Measurements from ENCODE around the gene TC2N.

Gene TC2N

DNA sequence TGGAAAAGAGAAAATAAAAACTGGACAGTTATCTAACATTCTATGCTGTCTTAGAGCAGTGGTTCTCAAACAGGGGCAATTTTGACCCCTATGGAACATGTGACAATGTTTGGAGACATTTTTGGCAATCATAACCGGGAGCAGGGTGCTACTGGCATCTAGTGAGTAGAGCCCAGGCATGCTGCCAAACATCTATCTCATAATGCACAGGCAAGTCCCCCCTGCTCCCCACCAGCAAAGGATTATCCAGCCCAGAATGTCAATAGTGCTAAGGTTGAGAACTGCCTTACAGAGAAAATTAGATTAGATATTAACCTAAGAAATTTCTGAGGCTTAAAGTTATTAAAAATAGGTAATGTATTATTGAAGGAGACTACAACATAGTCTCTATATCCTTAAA, 112.5 kb downstream of the TC2N start:
- TF ChIP-seq, protein P1, sequence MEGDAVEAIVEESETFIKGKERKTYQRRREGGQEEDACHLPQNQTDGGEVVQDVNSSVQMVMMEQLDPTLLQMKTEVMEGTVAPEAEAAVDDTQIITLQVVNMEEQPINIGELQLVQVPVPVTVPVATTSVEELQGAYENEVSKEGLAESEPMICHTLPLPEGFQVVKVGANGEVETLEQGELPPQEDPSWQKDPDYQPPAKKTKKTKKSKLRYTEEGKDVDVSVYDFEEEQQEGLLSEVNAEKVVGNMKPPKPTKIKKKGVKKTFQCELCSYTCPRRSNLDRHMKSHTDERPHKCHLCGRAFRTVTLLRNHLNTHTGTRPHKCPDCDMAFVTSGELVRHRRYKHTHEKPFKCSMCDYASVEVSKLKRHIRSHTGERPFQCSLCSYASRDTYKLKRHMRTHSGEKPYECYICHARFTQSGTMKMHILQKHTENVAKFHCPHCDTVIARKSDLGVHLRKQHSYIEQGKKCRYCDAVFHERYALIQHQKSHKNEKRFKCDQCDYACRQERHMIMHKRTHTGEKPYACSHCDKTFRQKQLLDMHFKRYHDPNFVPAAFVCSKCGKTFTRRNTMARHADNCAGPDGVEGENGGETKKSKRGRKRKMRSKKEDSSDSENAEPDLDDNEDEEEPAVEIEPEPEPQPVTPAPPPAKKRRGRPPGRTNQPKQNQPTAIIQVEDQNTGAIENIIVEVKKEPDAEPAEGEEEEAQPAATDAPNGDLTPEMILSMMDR (IDR thresholded peaks at IDR 0.05), result no peak

DNA sequence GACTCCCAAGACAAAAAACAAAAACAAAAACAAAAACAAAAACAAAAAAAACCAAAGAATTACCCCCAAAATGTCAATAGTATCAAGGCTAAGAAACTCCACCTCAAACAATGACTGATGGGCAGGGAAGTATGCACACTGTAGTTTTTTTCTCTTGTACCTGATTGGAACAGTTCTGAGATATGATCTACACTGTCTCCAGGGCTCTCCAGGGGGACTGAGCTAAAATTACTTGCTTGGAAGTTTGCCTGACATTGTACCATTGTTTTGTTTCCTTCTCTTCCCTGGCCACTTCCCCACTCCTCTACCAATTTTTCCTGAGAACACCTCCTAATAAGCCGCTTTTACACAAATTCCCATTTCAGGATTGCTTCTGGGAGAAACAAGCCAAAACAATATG, 113.2 kb downstream of the TC2N start:
- TF ChIP-seq, protein P1 (IDR thresholded peaks at IDR 0.05), result no peak

DNA sequence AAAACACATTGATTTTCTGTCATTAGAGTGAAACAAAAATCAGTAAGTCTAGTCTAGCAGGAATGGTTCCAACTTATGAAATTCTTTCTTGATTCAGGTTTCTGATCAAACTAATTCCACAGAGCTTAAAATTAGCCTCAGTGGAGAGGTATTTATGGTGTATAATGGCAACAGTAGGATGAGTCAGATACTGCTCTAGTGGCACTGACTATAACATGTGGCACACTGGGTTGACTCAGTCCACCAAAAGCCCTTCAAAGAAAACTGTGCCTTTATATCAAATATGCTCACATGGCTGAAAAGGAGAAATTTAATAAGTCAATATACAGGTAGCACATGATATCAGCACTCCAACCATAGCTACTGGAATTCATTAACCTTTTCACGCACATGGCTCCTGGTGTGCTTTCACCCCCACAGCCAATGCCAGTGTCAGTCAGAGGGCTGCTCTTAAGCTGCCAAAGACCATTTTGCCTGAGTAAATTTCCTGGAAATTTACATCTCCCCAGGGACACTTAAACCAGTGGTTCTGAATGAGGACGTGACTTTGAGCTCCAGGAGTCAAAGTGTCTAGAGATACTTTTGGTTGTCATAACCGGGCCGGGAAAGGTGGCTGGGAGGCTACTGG, 113.7 kb downstream of the TC2N start:
- TF ChIP-seq, protein P1 (IDR thresholded peaks at IDR 0.05), result no peak

DNA sequence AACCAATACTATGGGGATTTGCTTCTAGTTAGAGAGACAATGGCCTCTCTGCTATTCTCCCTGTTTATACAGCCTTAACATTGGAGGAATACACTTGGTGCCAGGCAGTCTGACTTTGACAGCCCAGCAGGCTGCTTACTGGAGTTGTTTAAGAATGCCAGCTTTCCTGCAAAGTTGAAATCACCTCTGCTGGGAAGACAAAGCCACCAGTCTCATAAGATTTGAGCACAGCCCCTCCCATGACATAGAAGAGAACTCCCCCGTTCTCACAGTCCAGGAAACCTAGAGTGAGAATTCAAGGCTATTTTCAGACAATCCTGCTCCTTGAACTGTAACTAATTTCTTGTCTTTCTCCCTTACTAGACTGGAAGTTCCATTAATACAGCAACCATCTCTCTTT, 114.4 kb downstream of the TC2N start:
- TF ChIP-seq, protein P1 (IDR thresholded peaks at IDR 0.05), result no peak

DNA sequence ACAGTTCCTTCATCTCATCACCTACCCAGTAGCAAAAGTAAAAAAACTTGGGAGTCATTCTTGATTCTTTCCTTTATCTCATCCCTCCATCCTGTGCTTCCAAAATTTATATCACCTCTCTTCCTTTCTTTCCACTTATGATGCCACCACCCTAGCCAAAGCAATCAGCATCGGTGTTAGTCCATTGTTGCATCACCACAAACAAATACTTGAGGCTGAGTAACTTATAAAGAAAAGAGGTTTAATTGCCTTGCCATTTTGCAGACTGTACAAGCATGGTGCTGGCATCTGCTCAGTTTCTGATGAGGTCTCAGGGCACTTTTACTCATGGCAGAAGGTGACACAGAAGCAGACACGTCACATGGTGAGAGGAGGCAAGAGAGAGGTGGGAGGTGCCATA, 115.6 kb downstream of the TC2N start:
- TF ChIP-seq, protein P1 (IDR thresholded peaks at IDR 0.05), result no peak

DNA sequence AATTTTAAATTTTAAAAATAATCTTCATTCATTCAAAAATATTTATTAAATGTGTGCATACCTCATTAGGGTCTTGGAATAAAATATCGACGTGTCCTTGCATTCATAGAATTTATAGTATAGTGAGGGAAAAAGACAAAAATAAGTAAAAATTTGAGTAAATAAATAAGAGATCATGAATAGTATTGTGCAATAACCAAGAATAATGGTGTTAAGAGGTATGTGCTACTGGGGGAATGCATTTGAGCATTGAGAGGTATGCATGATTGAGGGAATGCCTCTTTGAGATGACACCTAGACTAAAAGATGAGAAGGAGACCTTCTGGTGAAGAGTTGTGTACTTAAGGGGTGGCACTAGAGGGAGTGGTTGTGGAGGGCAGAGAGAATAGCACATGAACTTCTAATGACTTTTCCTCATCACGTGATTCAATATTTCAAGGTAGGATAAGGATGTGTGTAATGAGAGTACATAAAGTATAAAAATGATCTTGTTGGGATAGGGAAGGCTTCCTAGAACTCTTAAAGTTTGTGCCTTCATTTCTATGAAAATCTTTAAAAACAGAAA, 116.6 kb downstream of the TC2N start:
- TF ChIP-seq, protein P1 (IDR thresholded peaks at IDR 0.05), result no peak

DNA sequence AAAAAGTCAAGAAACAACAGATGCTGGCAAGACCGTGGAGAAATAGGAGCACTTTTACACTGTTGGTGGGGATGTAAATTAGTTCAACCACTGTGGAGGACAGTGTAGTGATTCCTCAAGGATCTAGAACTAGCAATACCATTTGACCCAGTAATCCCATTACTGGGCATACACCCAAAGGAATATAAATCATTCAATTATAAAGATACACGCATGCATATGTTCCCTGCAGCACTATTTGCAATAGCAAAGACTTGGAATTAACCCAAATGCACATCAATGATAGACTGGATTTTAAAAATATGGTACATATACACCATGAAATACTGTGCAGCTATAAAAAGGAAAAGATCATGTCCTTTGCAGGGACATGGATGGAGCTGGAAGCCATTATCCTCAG, 117.5 kb downstream of the TC2N start:
- TF ChIP-seq, protein P1 (IDR thresholded peaks at IDR 0.05), result no peak

DNA sequence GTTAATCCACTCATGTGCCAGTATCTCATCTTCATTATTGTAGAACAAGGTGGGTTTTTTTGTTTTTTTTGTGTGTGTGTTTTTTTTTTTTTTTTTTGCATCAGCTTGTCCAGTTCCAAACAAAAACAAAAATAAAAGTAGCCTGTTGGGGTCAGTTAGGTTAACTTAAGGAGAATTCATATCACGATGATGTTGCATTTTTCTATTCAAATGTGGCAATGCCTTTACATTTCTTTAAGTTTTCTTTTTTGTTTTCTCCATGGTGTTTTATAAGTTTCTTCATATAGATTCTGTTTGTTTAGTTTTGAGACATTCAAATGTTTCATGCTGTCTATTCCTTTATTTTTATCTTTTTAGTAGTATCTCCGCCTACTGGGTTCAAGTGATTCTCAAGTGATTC, 119.3 kb downstream of the TC2N start:
- TF ChIP-seq, protein P1 (IDR thresholded peaks at IDR 0.05), result no peak

All from LNCAP (cell line).